ENCODE measurements around the gene GDNF.
"Not testable (repeated sequence)": the region's sequence is repeated elsewhere in the genome, so short reads cannot be mapped to it uniquely, and the experiment has no call there.

The GDNF gene

GRCh38 chr5:37839407-37840052, at the start of gene GDNF:
Gene GDNF, minus strand, starts transcription at chr5:37840041. Its CDS starts 5,245 bp downstream, at chr5:37834796.
- peak; percentile 36 for DNase-seq (ENCODE audit: low read depth)

- no peak for DNase-seq (ENCODE audit: low read depth)
Observed at GRCh38 chr5:37888476-37888875, 48.6 kb upstream of the GDNF start.

GRCh38 chr5:37886242-37886905, 46.5 kb upstream of the GDNF start:
- no peak for DNase-seq (ENCODE audit: low read depth)

GRCh38 chr5:37882636-37883035, 42.8 kb upstream of the GDNF start:
- DNase-seq (ENCODE audit: low read depth), result no peak

GRCh38 chr5:37881359-37881758, 41.5 kb upstream of the GDNF start:
- DNase-seq (ENCODE audit: low read depth), result no peak

- DNase-seq (ENCODE audit: low read depth), result no peak
Observed at GRCh38 chr5:37876943-37877342, 37.1 kb upstream of the GDNF start.

- no peak for DNase-seq (ENCODE audit: low read depth)
Observed at GRCh38 chr5:37876245-37876644, 36.4 kb upstream of the GDNF start.

- peak; percentile 32 for DNase-seq (ENCODE audit: low read depth)
Observed at GRCh38 chr5:37875051-37875787, 35.4 kb upstream of the GDNF start.

GRCh38 chr5:37873988-37874387, 34.1 kb upstream of the GDNF start:
- no peak for DNase-seq (ENCODE audit: low read depth)

- DNase-seq (ENCODE audit: low read depth), result peak; percentile 37
Observed at GRCh38 chr5:37871023-37871815, 31.4 kb upstream of the GDNF start.

GRCh38 chr5:37869216-37869615, 29.4 kb upstream of the GDNF start:
- DNase-seq (ENCODE audit: low read depth), result no peak

- no peak for DNase-seq (ENCODE audit: low read depth)
Observed at GRCh38 chr5:37867654-37868053, 27.8 kb upstream of the GDNF start.

- DNase-seq (ENCODE audit: low read depth), result not testable (repeated sequence)
Observed at GRCh38 chr5:37862907-37863306, 23.1 kb upstream of the GDNF start.

- no peak for DNase-seq (ENCODE audit: low read depth)
Observed at GRCh38 chr5:37860206-37860605, 20.4 kb upstream of the GDNF start.

GRCh38 chr5:37859805-37860204, 20.0 kb upstream of the GDNF start:
- DNase-seq (ENCODE audit: low read depth), result no peak

- DNase-seq (ENCODE audit: low read depth), result no peak
Observed at GRCh38 chr5:37858250-37858649, 18.4 kb upstream of the GDNF start.

GRCh38 chr5:37857696-37858095, 17.9 kb upstream of the GDNF start:
- DNase-seq (ENCODE audit: low read depth), result no peak

- no peak for DNase-seq (ENCODE audit: low read depth)
Observed at GRCh38 chr5:37855438-37855837, 15.6 kb upstream of the GDNF start.

GRCh38 chr5:37851305-37851704, 11.5 kb upstream of the GDNF start:
- DNase-seq (ENCODE audit: low read depth), result no peak

- peak; percentile 80 for DNase-seq (ENCODE audit: low read depth)
Observed at GRCh38 chr5:37850226-37850865, 10.5 kb upstream of the GDNF start.

- no peak for DNase-seq (ENCODE audit: low read depth)
Observed at GRCh38 chr5:37849641-37850040, 9.8 kb upstream of the GDNF start.

- DNase-seq (ENCODE audit: low read depth), result no peak
Observed at GRCh38 chr5:37847978-37848425, 8.2 kb upstream of the GDNF start.

All from stromal cell of bone marrow (primary cell).